GM20431 (cell line): ENCODE results near the gene REPS1.
"Not testable (repeated sequence)": the region's sequence is repeated elsewhere in the genome, so short reads cannot be mapped to it uniquely, and the experiment has no call there.

Experiments
- in situ Hi-C: fragments of 300-500 bp; cut with MseI, MboI; formaldehyde crosslinking; loops from one replicate; pipeline ENCODE4 v1.15.0; 2020; ENCODE audit warnings: low sequenced_read_pairs; ENCODE audit not compliant: unreplicated experiment

The REPS1 gene

DNA sequence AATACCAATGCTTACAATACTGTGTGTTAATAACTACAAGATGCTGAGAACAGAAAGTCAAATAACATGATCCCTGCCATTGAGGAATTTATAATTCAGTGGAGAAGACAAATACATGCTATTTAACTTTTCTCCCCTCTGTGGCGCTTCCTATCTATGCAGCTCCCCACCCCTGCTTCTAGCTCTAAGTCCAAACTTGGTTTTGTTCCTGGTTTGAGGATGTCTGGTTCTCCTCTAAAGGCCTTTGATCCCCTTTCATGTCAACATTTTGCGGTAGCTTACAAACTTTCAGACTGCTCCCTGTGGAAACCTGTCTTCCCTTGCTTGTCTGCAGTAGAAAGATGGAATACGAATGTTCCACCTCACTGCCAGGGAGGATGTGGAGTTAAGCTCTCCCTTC lies 18.4 kb upstream of the REPS1 start:
- in situ Hi-C loops, result no loop called here

GRCh38 chr6:139003751-139004150 lies 15.7 kb upstream of the REPS1 start:
- in situ Hi-C loops, result no loop called here

DNA sequence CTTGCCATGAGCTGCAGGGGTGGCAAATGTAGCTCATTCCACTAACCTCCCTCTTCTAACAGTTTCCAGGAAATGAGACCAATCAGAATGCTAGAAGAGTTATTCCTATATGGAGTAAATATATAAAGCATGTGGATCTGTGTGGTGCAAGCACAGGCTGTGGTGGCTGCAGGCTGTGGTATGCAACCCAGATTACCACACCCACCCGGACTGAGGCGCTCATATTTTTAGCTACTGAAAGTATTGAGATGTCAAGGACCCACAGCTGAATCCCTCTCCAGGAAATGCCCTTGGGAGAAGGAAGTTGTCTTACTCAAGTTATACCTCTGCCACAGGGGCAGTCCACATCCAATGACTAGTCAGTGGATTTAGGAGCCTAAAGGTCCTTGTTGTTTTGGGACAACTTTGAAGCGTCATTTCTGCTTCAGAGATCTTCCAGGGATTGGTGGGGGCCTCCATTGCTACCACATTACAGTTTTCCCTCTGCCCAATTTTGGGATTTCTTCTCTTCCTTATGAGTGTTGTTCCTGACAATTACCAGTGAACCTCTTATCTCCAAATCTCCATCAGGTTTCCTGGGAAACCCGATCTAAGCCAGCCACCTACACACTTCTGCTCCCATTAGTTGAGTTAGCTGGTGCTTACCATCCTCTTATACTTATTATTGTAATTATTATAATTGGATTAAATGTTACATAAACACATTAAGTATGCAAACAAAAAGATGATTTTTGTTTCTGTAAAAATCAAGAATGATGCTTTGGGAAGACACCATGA lies 12.1 kb upstream of the REPS1 start:
- in situ Hi-C loops, result no loop called here

GRCh38 chr6:138997136-138997535 lies 9.1 kb upstream of the REPS1 start:
- in situ Hi-C loops, result no loop called here

- in situ Hi-C loops, result no loop called here
These were observed 8.5 kb upstream of the REPS1 start for GRCh38 chr6:138996524-138996923.

GRCh38 chr6:138993410-138993809 lies 5.4 kb upstream of the REPS1 start:
- in situ Hi-C loops, result not testable (repeated sequence)

DNA sequence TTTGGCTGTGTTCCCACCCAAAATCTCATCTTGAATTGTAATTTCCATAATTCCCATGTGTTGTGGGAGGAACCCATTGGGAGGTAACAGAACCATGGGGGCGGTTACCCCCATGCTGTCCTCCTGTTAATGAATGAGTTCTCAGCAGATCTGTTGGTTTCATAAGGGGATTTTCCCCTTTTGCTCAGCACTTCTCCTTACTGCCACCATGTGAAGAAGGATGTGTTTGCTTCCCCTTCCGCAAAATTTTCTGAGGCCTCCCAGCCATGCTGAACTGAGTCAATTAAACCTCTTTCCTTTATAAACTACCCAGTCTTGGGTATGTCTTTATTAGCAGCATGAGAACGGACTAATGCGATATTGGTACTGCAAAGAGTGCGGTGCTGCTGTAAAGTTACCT lies 4.9 kb upstream of the REPS1 start:
- in situ Hi-C loops, result not testable (repeated sequence)

DNA sequence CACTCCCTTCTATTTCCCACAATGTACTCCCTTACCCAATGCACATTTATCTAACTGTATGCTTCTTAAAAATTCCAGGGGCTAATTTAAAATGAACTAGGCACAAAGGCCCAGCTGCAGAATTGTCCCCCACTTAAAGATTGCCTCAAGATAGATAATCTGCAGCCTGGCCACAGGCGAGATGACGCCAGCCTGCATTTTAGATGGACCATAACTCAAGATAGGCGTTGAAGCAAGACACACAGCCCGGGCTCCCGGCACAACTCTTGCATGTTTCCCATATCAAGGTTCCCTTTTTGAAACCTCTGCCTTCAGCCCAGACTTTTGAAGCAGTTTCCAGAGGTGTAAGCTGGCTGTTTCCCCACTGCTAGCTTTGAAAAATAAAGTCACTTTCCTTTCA lies 3.2 kb upstream of the REPS1 start:
- in situ Hi-C loops, result no loop called here

DNA sequence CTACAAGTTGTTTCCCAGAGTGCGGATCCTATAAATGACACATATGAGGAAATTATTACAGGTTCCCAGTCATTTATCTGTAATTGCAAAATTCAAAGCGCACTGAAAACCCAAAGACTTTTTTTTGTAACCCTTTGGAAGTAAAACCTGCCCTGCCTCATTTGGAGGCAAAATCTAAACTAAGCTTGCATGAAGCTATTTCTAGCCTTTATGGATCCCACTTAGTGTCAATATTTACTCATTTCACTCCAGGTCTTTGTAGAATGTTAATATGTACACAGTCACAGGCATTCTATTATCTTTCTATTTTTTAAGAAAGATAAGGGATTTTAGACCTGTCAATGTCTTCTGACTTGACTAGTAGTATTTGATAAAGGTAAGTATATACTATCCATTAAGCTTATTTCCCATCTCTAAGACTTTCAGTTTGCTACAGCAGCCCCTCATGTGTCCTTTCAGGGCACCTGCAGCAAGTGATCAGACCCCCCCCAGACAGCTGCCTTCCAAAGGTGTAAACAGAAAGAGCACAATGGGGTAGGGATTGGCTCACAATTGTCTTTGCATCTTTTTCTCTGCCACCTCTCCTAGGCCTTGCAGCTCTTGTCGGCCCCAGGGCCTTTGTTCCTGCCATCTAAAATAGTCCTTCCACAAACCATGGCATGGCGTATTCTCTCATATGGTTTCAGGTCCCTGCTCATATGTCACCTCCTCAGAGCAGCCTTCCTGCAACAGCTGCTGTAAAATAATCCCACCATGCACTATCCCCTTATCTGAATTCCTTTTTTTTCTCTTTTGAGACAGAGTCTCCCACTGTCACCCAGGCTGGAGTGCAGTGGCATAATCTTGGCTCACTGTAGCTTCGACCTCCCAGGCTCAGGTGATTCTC lies 1.3 kb upstream of the REPS1 start:
- in situ Hi-C loops, result loop anchor here (10.0 kb wide), 1 partner anchor 175 kb away; no protein-coding TSS in a partner anchor

GRCh38 chr6:138988469-138988834 lies 399 bp upstream of the REPS1 start:
- in situ Hi-C loops, result loop anchor here (10.0 kb wide), 1 partner anchor 174 kb away; no protein-coding TSS in a partner anchor

GRCh38 chr6:138987080-138987642 lies 892 bp downstream of the REPS1 start:
- in situ Hi-C loops, result loop anchor here (10.0 kb wide), 1 partner anchor 172 kb away; no protein-coding TSS in a partner anchor

DNA sequence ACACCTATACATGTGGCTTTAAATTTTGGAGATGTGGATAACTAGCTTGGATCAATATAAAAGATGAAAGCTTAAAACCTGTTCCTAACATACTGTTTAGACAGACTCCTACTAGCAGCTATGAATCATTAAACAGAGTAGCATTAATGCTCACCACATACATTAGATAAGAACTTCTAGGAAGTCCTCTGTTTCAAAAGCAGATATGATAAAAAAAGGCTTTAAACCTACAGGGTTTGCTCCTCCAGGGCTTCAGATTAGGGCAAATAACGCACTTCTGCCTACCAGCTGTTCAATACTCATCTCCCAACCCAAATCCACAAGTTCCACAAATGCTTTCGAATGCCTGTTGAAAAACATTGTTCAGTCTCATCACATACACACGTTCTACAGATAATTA lies 1.5 kb downstream of the REPS1 start:
- in situ Hi-C loops, result loop anchor here (10.0 kb wide), 1 partner anchor 172 kb away; no protein-coding TSS in a partner anchor

GRCh38 chr6:138981416-138981815 lies 6.6 kb downstream of the REPS1 start:
- in situ Hi-C loops, result loop anchor here (10.0 kb wide), 1 partner anchor 167 kb away; no protein-coding TSS in a partner anchor

DNA sequence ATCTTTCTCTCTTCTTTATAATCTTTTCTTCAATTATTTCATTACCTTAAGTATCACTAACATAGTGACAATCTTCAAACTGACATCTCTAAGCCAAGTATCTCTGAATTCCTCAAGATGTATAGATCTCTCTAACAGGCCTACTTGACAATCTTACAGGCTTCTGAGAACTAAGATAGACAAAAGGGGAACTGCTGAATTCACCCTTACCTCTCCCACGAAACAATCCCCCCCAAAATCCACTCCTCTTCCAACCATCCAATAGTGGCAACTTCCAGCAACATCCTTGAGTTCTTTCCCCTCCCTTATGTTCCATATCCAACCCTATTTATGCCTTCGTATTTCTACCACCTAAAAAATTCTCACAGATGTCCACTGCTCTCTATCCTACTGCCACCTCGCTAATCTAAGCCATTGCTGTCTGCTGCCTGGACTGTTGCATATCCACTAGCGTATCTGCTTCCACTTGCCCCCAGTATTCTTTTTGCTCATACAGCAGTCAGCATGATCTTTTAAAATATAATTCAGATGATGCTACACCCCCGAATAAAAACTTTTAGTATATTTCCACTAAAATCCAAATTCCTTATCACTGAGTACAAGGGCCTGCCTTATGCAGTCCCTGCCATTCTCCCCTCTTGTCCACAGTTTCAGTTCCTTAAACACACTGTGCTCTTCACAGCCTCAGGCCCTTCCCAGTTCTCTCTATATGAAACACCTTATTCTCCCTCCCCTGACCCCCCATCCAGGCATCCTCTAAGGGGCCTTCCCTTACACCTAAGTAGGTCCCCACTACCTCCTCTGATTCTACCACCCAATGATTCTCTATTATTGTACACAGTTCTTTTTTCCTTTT lies 8.0 kb downstream of the REPS1 start:
- in situ Hi-C loops, result loop anchor here (10.0 kb wide), 1 partner anchor 165 kb away; no protein-coding TSS in a partner anchor

- in situ Hi-C loops, result no loop called here
These were observed 8.7 kb downstream of the REPS1 start for GRCh38 chr6:138979365-138979764.

DNA sequence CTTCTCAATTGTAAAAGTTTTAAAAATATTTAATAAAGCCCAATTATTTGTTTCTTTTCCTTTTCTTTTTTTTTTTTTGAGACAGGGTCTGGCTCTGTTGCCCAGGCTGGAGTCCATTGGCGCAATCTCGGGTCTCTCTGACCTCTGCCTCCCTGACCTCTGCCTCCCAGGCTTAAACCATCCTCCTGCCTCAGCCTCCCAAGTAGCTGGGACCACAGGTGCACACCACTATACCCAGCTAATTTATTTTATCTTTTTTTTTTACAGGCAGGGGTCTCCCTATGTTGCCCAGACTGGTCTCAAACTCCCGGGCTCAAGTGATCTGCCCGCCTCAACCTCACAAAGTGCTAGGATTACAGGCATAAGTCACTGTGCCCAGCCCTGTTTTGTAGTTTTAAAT lies 9.8 kb downstream of the REPS1 start:
- in situ Hi-C loops, result no loop called here

DNA sequence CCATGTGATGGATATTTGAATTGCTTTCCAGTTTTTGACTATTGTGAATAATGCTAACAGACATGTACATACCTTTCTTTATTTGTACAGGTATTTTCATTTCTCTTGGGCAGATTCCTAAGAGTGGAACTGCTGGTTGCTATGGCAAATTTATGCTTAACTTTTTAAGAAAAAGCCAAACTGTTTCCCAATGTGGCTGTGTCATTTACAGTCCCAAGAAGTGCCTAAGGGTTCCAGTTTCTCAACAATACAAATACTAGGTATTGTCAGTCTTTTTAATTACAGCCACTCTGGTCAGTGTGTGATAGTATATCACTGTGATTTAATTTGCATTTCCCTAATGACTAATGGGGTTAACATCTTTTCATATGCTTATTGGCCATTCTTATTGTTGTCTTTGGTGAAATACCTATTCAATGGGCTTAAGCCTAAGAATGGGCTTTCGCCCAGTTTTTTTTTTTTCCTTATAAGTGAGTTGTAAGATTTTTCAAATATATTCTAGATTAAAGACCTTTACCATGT lies 10.3 kb downstream of the REPS1 start:
- in situ Hi-C loops, result no loop called here

DNA sequence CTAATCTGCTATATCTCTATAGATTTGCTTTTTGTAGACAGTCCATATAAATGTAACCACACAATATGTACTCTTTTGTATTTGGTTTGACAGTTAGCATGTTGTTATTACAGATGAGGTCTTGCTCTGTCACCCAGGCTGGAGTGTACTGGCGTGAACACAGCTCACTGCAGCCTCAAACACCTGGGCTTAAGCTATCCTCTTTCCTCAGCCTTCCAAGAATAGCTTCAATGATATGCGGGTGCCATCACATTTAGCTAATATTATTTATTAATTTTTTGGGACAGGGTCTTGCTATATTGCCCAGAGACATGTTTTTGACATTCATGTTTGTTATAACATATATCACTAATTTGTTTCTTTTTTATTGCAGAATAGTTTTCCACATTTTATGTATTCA lies 10.8 kb downstream of the REPS1 start:
- in situ Hi-C loops, result no loop called here

DNA sequence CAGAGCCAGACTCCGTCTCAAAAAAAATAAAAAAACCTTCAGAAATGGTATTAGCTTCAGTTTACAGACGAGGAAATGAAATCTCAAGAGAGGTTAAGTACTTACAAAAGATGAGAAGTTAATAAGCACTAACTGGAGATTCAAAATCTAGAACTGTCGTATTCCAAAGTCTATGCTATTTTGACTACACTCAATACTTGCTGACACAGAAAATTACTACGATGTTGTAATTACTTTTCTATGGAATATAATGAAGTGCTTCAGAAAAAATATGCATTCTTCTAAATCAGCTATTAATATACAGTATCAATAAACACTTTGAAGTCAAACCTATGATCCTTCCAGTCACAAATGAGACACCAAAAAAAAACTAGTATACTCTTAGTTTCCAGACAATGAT lies 12.2 kb downstream of the REPS1 start:
- in situ Hi-C loops, result no loop called here
